IMR-90 (cell line): ENCODE data around the gene PRKCB.

ENCODE experiments used
- CEBPB ChIP-seq: IDR thresholded peaks from 2 replicates; pipeline ENCODE4 v1.6.1; 2012; ENCODE audit warnings: low read depth, low read length, improper control_type of control experiment
- CHD1 ChIP-seq: IDR thresholded peaks from 2 replicates; pipeline ENCODE4 v1.6.1; 2012; ENCODE audit warnings: low read depth, low read length, improper control_type of control experiment
- POLR2A ChIP-seq: IDR thresholded peaks from 2 replicates; pipeline ENCODE4 v1.6.1; 2012; ENCODE audit warnings: mild to moderate bottlenecking, low read depth, low read length
- RAD21 ChIP-seq: IDR thresholded peaks from 2 replicates; pipeline ENCODE4 v1.6.1; 2012; ENCODE audit warnings: low read length, improper control_type of control experiment
- SMC3 ChIP-seq: fragments of 150-350 bp; IDR thresholded peaks from 2 replicates; pipeline ENCODE4 v1.6.1; 2016; ENCODE audit warnings: low read depth, mild to moderate bottlenecking, antibody characterized with exemption, low read length, moderate library complexity
- TF ChIP-seq, protein P1 (sequence below): conservative IDR thresholded peaks from 2 replicates; pipeline ENCODE4 v1.5.1; 2012; ENCODE audit warnings: mild to moderate bottlenecking, low read depth, low read length, improper control_type of control experiment
- TF ChIP-seq, protein P2 (sequence below): fragments of 150-350 bp; IDR thresholded peaks from 2 replicates; pipeline ENCODE4 v1.6.1; 2016; ENCODE audit warnings: low read depth, mild to moderate bottlenecking, low read length, moderate library complexity, borderline replicate concordance

DNA sequence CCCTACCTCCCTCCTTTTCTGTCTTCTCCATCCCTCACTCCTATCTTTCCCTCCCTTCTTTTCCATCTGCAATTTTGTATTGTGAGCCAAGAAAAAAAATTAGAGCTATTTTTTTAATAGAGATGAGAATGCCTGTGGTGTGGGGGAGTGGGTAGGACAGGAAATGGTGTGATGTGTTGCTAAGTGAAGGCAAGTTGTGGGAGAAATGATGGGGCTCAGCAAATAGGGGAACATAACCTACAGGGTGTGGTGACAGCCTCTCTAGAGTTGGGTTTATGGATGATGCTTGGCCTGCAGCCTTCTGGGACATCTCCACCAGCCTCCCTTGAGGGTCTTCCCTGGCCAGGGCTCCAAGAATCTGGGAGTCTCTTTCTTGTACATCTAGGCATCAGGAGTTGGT is 257.3 kb downstream of the PRKCB start:
- TF ChIP-seq, protein P1, sequence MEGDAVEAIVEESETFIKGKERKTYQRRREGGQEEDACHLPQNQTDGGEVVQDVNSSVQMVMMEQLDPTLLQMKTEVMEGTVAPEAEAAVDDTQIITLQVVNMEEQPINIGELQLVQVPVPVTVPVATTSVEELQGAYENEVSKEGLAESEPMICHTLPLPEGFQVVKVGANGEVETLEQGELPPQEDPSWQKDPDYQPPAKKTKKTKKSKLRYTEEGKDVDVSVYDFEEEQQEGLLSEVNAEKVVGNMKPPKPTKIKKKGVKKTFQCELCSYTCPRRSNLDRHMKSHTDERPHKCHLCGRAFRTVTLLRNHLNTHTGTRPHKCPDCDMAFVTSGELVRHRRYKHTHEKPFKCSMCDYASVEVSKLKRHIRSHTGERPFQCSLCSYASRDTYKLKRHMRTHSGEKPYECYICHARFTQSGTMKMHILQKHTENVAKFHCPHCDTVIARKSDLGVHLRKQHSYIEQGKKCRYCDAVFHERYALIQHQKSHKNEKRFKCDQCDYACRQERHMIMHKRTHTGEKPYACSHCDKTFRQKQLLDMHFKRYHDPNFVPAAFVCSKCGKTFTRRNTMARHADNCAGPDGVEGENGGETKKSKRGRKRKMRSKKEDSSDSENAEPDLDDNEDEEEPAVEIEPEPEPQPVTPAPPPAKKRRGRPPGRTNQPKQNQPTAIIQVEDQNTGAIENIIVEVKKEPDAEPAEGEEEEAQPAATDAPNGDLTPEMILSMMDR, result no peak
- TF ChIP-seq POLR2A, result no peak
- no peak for TF ChIP-seq SMC3
- no peak for TF ChIP-seq RAD21
- TF ChIP-seq CHD1, result no peak
- TF ChIP-seq CEBPB, result no peak
- TF ChIP-seq, protein P2, sequence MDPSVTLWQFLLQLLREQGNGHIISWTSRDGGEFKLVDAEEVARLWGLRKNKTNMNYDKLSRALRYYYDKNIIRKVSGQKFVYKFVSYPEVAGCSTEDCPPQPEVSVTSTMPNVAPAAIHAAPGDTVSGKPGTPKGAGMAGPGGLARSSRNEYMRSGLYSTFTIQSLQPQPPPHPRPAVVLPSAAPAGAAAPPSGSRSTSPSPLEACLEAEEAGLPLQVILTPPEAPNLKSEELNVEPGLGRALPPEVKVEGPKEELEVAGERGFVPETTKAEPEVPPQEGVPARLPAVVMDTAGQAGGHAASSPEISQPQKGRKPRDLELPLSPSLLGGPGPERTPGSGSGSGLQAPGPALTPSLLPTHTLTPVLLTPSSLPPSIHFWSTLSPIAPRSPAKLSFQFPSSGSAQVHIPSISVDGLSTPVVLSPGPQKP, result no peak
